ENCODE measurements around the gene LDLRAD4.

GRCh38 chr18:13462686-13463085 is 244.1 kb downstream of the LDLRAD4 start:
- no peak for TF ChIP-seq CTCF (conservative IDR thresholded peaks at IDR 0.05)
- TF ChIP-seq ZFX (IDR thresholded peaks at IDR 0.05) = no peak
